Body of pancreas (tissue), 4 donors: Measurements from ENCODE around the gene TIAM1.

Source experiments
- POLR2A ChIP-seq, 3 donors: fragments of 450-650 bp; IDR thresholded peaks; one replicate each; pipeline ENCODE4 v1.6.1; 2016; ENCODE audit warnings: antibody characterized with exemption in 3 of 3, mild to moderate bottlenecking in 2 of 3
- TF ChIP-seq, protein P1 (sequence below), 7 experiments: fragments of 450-650 bp in 4 of 7; fragments of 200-600 bp in 3 of 7; sonication (generic) in 3 of 7; IDR thresholded peaks; one replicate each; pipeline ENCODE4 v1.5.1; 2016 to 2019; ENCODE audit warnings: antibody characterized with exemption in 7 of 7

DNA sequence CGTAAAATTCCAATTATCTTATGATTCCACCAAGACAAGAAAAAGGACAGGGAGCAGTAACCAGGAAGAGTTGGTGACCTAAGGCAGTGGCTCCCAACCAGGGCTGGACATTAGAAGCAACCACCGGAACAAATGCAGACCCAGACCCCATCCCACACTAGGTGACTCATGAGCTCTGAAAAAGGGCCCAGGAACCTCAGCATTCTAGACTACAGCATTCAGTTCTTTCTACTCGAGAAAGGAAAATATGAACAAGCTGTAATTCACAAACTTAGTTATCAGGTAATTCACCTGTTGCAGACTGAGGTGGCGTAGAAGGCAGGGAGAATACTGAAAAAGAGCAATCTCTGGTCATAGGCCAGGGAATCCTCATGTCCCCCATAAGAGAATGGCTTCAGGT, 167.3 kb downstream of the TIAM1 start:
- TF ChIP-seq, protein P1, sequence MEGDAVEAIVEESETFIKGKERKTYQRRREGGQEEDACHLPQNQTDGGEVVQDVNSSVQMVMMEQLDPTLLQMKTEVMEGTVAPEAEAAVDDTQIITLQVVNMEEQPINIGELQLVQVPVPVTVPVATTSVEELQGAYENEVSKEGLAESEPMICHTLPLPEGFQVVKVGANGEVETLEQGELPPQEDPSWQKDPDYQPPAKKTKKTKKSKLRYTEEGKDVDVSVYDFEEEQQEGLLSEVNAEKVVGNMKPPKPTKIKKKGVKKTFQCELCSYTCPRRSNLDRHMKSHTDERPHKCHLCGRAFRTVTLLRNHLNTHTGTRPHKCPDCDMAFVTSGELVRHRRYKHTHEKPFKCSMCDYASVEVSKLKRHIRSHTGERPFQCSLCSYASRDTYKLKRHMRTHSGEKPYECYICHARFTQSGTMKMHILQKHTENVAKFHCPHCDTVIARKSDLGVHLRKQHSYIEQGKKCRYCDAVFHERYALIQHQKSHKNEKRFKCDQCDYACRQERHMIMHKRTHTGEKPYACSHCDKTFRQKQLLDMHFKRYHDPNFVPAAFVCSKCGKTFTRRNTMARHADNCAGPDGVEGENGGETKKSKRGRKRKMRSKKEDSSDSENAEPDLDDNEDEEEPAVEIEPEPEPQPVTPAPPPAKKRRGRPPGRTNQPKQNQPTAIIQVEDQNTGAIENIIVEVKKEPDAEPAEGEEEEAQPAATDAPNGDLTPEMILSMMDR (IDR thresholded peaks at IDR 0.05), result no peak
- no peak for TF ChIP-seq POLR2A (IDR thresholded peaks at IDR 0.05)
